Astrocyte (in vitro differentiated cells and primary cell): ENCODE results near the gene KCNC1. TPM values are rescaled to one million over a fixed set of nuclear protein-coding genes. Genes with fewer than 3 reads are reported as not detected.

ENCODE experiments used
- DNase-seq: peaks from one replicate; pipeline ENCODE4 v3.0.0-alpha.2; 2010; ENCODE audit warnings: low read depth
- FAIRE-seq: peaks from 2 replicates; lab custom pipeline; 2011; peaks lifted over from hg19 to GRCh38; lab: Jason Lieb, UNC
- H2AFZ ChIP-seq: 2 replicates; pipeline ENCODE4 v1.6.0; 2012; ENCODE audit warnings: low read depth, low read length, inconsistent platforms
- H3K27ac ChIP-seq: 2 replicates; pipeline ENCODE4 v1.5.1; 2011; ENCODE audit warnings: low read depth, low read length, inconsistent platforms
- H3K27me3 ChIP-seq: 2 replicates; pipeline ENCODE4 v1.6.0; 2011; ENCODE audit warnings: low read length, inconsistent platforms; ENCODE audit not compliant: insufficient read depth
- H3K36me3 ChIP-seq: 2 replicates; pipeline ENCODE4 v1.5.1; 2011; ENCODE audit warnings: low read length, inconsistent platforms; ENCODE audit not compliant: insufficient read depth
- H3K4me1 ChIP-seq: 2 replicates; pipeline ENCODE4 v1.5.1; 2011; ENCODE audit warnings: low read length, inconsistent platforms; ENCODE audit not compliant: insufficient read depth
- H3K4me2 ChIP-seq: 2 replicates; pipeline ENCODE4 v1.6.0; 2012; ENCODE audit warnings: low read length, inconsistent platforms
- H3K4me3 ChIP-seq: 2 replicates; pipeline ENCODE4 v1.5.1; 2011; ENCODE audit warnings: low read depth, mild to moderate bottlenecking, low read length, inconsistent platforms; ENCODE audit not compliant: insufficient read depth
- H3K79me2 ChIP-seq: 2 replicates; pipeline ENCODE4 v1.6.0; 2012; ENCODE audit warnings: mild to moderate bottlenecking, low read length, inconsistent platforms; ENCODE audit not compliant: insufficient read depth
- H3K9ac ChIP-seq: 2 replicates; pipeline ENCODE4 v1.6.0; 2012; ENCODE audit warnings: mild to moderate bottlenecking, low read length, inconsistent platforms
- H3K9me3 ChIP-seq: 2 replicates; pipeline ENCODE4 v1.5.1; 2012; ENCODE audit warnings: low read depth, mild to moderate bottlenecking, low read length, inconsistent platforms; ENCODE audit not compliant: insufficient read depth
- H4K20me1 ChIP-seq: 2 replicates; pipeline ENCODE4 v1.6.0; 2012; ENCODE audit warnings: low read length, inconsistent platforms; ENCODE audit not compliant: insufficient read depth
- H3K27ac Mint-ChIP-seq: one replicate; pipeline ENCODE4 v1.8.0; 2021; ENCODE audit warnings: mild to moderate bottlenecking, mixed read lengths; ENCODE audit not compliant: unreplicated experiment
- H3K27me3 Mint-ChIP-seq: one replicate; pipeline ENCODE4 v1.8.0; 2021; ENCODE audit warnings: low read depth, mixed read lengths; ENCODE audit not compliant: unreplicated experiment
- H3K36me3 Mint-ChIP-seq: one replicate; pipeline ENCODE4 v1.8.0; 2021; ENCODE audit warnings: low read depth, mixed read lengths; ENCODE audit not compliant: unreplicated experiment
- H3K4me1 Mint-ChIP-seq: one replicate; pipeline ENCODE4 v1.8.0; 2021; ENCODE audit warnings: low read depth, mixed read lengths; ENCODE audit not compliant: unreplicated experiment
- H3K4me3 Mint-ChIP-seq: one replicate; pipeline ENCODE4 v1.8.0; 2021; ENCODE audit warnings: mild to moderate bottlenecking, moderate library complexity, mixed read lengths; ENCODE audit not compliant: unreplicated experiment
- H3K9me3 Mint-ChIP-seq: one replicate; pipeline ENCODE4 v1.8.0; 2021; ENCODE audit warnings: mild to moderate bottlenecking, mixed read lengths; ENCODE audit not compliant: unreplicated experiment
- EZH2 ChIP-seq: IDR thresholded peaks from 2 replicates; pipeline ENCODE4 v1.6.1; 2012; ENCODE audit warnings: mild to moderate bottlenecking, low read length, inconsistent platforms; ENCODE audit not compliant: insufficient read depth
- total RNA-seq: library from RNA; stranded (reverse); gene quantifications from 2 replicates; pipeline ENCODE4 v1.2.1, GENCODE V29; 2021
- TF ChIP-seq, protein P1 (sequence below): IDR thresholded peaks from 2 replicates; pipeline ENCODE4 v1.5.1; 2011; ENCODE audit warnings: low read depth, mild to moderate bottlenecking, inconsistent platforms, low read length, moderate library complexity; ENCODE audit not compliant: insufficient read depth

Gene KCNC1
- total RNA-seq, 1 donor from 2014 or later, result 0.05 TPM

DNA sequence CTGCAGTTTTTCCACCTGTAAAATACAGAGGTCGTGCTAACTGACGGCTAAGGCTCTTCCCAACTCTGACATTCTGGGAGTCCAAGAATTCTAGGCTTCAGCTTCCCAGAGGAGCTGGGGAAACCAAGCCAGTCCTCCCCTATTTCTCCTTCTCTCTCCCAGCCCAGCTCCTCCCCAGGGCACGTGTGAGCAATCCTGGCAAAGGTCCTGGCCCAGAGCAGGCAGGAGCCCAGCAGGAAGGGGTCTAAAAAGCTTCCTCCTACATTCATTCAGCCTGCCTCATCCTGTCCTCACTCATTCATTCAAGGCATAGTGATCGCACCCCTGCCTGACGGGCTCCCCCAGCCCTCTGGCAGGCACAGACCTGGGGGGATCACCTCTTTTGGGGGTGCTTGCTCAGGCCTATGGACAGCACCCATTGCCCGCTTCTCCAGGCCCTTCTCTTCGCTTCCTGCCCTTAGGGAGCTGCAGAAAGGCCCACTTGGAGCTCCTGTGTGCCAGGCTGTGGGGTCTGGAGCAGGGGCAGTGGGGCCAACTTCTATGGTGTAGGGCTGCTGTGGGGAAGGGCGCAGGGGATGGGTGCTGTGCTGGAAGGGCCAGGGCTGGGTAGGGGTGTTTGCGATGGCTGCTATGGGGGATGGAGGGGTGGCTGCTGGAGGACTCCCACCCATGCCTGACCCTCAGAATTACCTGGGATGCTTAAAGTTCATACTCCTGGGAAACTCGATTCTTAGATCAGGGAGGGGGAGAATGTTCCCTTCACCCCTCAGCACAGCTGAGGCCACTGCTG lies 9.8 kb downstream of the KCNC1 start:
- peak overlapping the region; percentile 36 for H3K9ac ChIP-seq
- TF ChIP-seq, protein P1, sequence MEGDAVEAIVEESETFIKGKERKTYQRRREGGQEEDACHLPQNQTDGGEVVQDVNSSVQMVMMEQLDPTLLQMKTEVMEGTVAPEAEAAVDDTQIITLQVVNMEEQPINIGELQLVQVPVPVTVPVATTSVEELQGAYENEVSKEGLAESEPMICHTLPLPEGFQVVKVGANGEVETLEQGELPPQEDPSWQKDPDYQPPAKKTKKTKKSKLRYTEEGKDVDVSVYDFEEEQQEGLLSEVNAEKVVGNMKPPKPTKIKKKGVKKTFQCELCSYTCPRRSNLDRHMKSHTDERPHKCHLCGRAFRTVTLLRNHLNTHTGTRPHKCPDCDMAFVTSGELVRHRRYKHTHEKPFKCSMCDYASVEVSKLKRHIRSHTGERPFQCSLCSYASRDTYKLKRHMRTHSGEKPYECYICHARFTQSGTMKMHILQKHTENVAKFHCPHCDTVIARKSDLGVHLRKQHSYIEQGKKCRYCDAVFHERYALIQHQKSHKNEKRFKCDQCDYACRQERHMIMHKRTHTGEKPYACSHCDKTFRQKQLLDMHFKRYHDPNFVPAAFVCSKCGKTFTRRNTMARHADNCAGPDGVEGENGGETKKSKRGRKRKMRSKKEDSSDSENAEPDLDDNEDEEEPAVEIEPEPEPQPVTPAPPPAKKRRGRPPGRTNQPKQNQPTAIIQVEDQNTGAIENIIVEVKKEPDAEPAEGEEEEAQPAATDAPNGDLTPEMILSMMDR, result no peak
- TF ChIP-seq EZH2, result no peak
- no peaks in the 10 kb centered on the region for H3K27me3 ChIP-seq
- H3K4me3 Mint-ChIP-seq, result no peak overlapping the region
- FAIRE-seq (no peak), DNase-seq (peak; percentile 20)
- no peaks in the 10 kb centered on the region for H3K36me3 ChIP-seq
- no peaks in the 10 kb centered on the region for H4K20me1 ChIP-seq
- no peak overlapping the region for H2AFZ ChIP-seq
- peaks cover 7% of the 10 kb centered on the region for H3K4me1 Mint-ChIP-seq
- peaks cover 11% of the 10 kb centered on the region for H3K4me1 ChIP-seq
- H3K36me3 Mint-ChIP-seq, result no peaks in the 10 kb centered on the region
- H3K9me3 ChIP-seq, result no peaks in the 10 kb centered on the region
- peaks cover 43% of the 10 kb centered on the region for H3K27me3 Mint-ChIP-seq
- peak overlapping the region; percentile 47 for H3K4me2 ChIP-seq
- peak overlapping the region; percentile 65 for H3K27ac Mint-ChIP-seq
- H3K9me3 Mint-ChIP-seq, result no peaks in the 10 kb centered on the region
- no peaks in the 10 kb centered on the region for H3K79me2 ChIP-seq
- H3K4me3 ChIP-seq, result no peak overlapping the region
- no peak overlapping the region for H3K27ac ChIP-seq

DNA sequence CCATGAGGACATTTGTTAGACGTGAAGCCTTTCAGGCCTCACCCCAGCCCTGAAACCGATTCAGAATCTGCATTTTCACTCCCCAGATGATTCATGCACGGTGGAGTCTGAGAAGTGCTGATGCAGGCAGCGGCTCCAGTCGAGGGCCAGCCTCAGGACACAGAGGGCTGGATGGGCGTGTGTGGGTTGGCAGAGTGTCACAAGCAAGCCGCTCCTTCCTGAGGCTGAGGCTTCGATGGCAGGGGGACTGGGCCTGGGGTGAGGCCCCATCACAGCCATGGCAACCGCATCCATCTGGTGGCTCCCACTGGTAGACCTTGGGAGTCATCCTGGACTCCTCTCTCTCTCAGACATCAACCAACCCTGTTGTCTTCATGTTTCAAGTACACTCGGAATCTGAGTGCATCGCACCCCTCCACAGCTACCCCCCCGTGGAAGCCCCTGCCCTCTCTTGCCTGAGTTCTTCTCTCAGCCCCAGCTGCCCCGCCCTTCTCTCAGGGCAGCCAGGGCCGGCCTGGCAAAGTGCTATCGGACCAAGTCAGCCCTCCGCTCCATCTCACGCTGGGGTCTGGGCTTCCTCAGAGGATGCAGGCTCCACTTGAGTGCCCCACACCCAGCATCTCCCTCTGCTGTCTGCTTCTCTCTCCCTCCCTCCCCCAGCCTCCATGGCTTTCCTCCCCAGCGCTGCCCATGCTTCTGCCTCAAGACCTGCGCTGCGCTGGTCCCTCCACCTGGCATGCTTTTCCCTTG lies 10.6 kb downstream of the KCNC1 start:
- no peak for DNase-seq
- Histone ChIP-seq H3K79me2 (no peaks in the 10 kb centered on the region), H3K4me1 (peaks cover 11% of the 10 kb centered on the region), H3K4me2 (no peak overlapping the region), H3K27ac (no peak overlapping the region), H3K9ac (no peak overlapping the region), H2AFZ (no peak overlapping the region), H3K27me3 (no peaks in the 10 kb centered on the region), H3K36me3 (no peaks in the 10 kb centered on the region), H3K9me3 (no peaks in the 10 kb centered on the region), H4K20me1 (no peaks in the 10 kb centered on the region), H3K4me3 (no peak overlapping the region)
- Mint-ChIP-seq H3K4me1 (peaks cover 7% of the 10 kb centered on the region), H3K27me3 (peaks cover 52% of the 10 kb centered on the region), H3K36me3 (no peaks in the 10 kb centered on the region), H3K4me3 (no peak overlapping the region), H3K9me3 (no peaks in the 10 kb centered on the region), H3K27ac (no peak overlapping the region)
- FAIRE-seq, result no peak
- TF ChIP-seq, protein P1, result no peak
- no peak for TF ChIP-seq EZH2
